Aorta (tissue), 5 donors: ENCODE measurements around the gene CCBE1. TPM values are rescaled to one million over a fixed set of nuclear protein-coding genes. Genes with fewer than 3 reads are reported as not detected.
"Not testable (repeated sequence)": the region's sequence is repeated elsewhere in the genome, so short reads cannot be mapped to it uniquely, and the experiment has no call there.

Experiments used
- ATAC-seq: fragments of 200-7000 bp; cut with Tn5 transposase; one replicate; pipeline ENCODE4 v1.9.1; 2022; ENCODE audit warnings: moderate library complexity; ENCODE audit not compliant: low FRiP score
- DNase-seq, 2 donors: peaks; one replicate each; pipeline ENCODE4 v3.0.0-alpha.2; 2020
- H3K27ac ChIP-seq, 2 donors: one replicate each; pipeline ENCODE4 v1.5.1; 2013; ENCODE audit warnings: low read length in 2 of 2, mild to moderate bottlenecking in 2 of 2, moderate library complexity in 2 of 2, control low read depth in 1 of 2, inconsistent platforms in 1 of 2, low read depth in 1 of 2
- H3K27me3 ChIP-seq, 2 donors: one replicate each; pipeline ENCODE4 v1.6.1; 2013; ENCODE audit warnings: control low read depth in 1 of 2, low read length in 1 of 2, mild to moderate bottlenecking in 1 of 2, moderate library complexity in 1 of 2; ENCODE audit not compliant: insufficient read depth in 2 of 2, control insufficient read depth in 1 of 2
- H3K36me3 ChIP-seq, 2 donors: one replicate each; pipeline ENCODE4 v1.6.1; 2013; ENCODE audit warnings: control low read depth in 1 of 2, low read length in 1 of 2, mild to moderate bottlenecking in 1 of 2; ENCODE audit not compliant: insufficient read depth in 2 of 2, control insufficient read depth in 1 of 2
- H3K4me1 ChIP-seq, 2 donors: one replicate each; pipeline ENCODE4 v1.6.1; 2013; ENCODE audit warnings: low read length in 2 of 2, control low read depth in 1 of 2, mild to moderate bottlenecking in 1 of 2, moderate library complexity in 1 of 2; ENCODE audit not compliant: insufficient read depth in 2 of 2, control insufficient read depth in 1 of 2
- H3K4me3 ChIP-seq, 2 donors: one replicate each; pipeline ENCODE4 v1.5.1; 2013; ENCODE audit warnings: low read length in 2 of 2, control low read depth in 1 of 2, mild to moderate bottlenecking in 1 of 2
- H3K9me3 ChIP-seq: one replicate; pipeline ENCODE4 v1.6.1; 2013; ENCODE audit warnings: mild to moderate bottlenecking, low read length; ENCODE audit not compliant: control insufficient read depth
- WGBS, 2 donors: extraction: QIAGEN DNeasy Blood & Tissue Kit; methylation state at CpG; one replicate each; pipeline ENCODE4 v1.1.7; 2013; 5-methylcytosine and 5-hydroxymethylcytosine counted together
- intact Hi-C, 2 donors: fragments of 100-400 bp; cut with DNase I; formaldehyde crosslinking; loops; one replicate each; pipeline versions ENCODE4 v1.14.2 to v1.15.0; 2022
- polyA plus RNA-seq, 2 donors: library from polyadenylated mRNA; stranded (reverse); fragments of 200-250 nt; gene quantifications; one replicate each; pipeline ENCODE4 v1.2.3, GENCODE V29; 2013
- total RNA-seq, 2 donors: library from RNA; stranded (reverse); fragmentation: NEBNext Ultra II Directional; extraction: Animal tissue kit (Norgen Biotek cat#: 25700); gene quantifications; one replicate each; pipeline ENCODE4 v1.2.1, GENCODE V29; 2021
- donor health status: healthy with polysubstance abuse.
- donor health status: Bipolar disorder and iron deficiency.
- donor health status: DM: no; HTN: no; CAD: no.
- donor health status: DM: no; HTN: no; CAD: no.
- donor health status: DM: yes; HTN: yes; CAD: no.

CCBE1 gene
- total and polyA plus RNA-seq, 4 donors: 0.36 to 0.61 TPM; not detected in 2

GRCh38 chr18:59669872-59670657 lies 27.2 kb downstream of the CCBE1 start:
- H3K27ac ChIP-seq: no peak overlapping the region
- no peak for DNase-seq
- H3K9me3 ChIP-seq: no peaks in the 10 kb centered on the region
- intact Hi-C loops: no loop called here
- no peaks in the 10 kb centered on the region for H3K4me1 ChIP-seq
- H3K36me3 ChIP-seq: no peaks in the 10 kb centered on the region
- 75% methylated on average over 6 of the region's 6 CpGs for WGBS, 2 donors
- H3K27me3 ChIP-seq: no peaks in the 10 kb centered on the region
- no peak for ATAC-seq
- H3K4me3 ChIP-seq: no peak overlapping the region

GRCh38 chr18:59667488-59667887 lies 29.7 kb downstream of the CCBE1 start:
- no peak for DNase-seq
- Histone ChIP-seq H3K9me3 (no peaks in the 10 kb centered on the region), H3K36me3 (no peaks in the 10 kb centered on the region), H3K27me3 (no peaks in the 10 kb centered on the region), H3K4me1 (no peaks in the 10 kb centered on the region), H3K27ac (no peak overlapping the region), H3K4me3 (no peak overlapping the region)
- intact Hi-C loops: no loop called here
- ATAC-seq: no peak
- WGBS, 2 donors: 77 to 86% methylated on average over 4 of the region's 4 CpGs

GRCh38 chr18:59666007-59666402 lies 31.2 kb downstream of the CCBE1 start:
- ATAC-seq, H3K27ac ChIP-seq, H3K36me3 ChIP-seq, DNase-seq, H3K4me1 ChIP-seq, intact Hi-C loops, H3K27me3 ChIP-seq, H3K4me3 ChIP-seq, H3K9me3 ChIP-seq: not testable (repeated sequence)
- WGBS, 2 donors: 11 to 19% methylated on average over 9 of the region's 9 CpGs

GRCh38 chr18:59665057-59666006 lies 31.9 kb downstream of the CCBE1 start:
- ATAC-seq: no peak
- no peak overlapping the region for H3K27ac ChIP-seq
- no peak for DNase-seq
- H3K27me3 ChIP-seq: no peaks in the 10 kb centered on the region
- no peak overlapping the region for H3K4me3 ChIP-seq
- H3K9me3 ChIP-seq: no peaks in the 10 kb centered on the region
- H3K4me1 ChIP-seq: no peaks in the 10 kb centered on the region
- intact Hi-C loops: no loop called here
- 41 to 45% methylated on average over 12 of the region's 12 CpGs for WGBS, 2 donors
- no peaks in the 10 kb centered on the region for H3K36me3 ChIP-seq

- no peaks in the 10 kb centered on the region for H3K9me3 ChIP-seq
- H3K36me3 ChIP-seq: no peaks in the 10 kb centered on the region
- no peaks in the 10 kb centered on the region for H3K4me1 ChIP-seq
- DNase-seq (no peak), ATAC-seq (no peak)
- no peak overlapping the region for H3K27ac ChIP-seq
- no peaks in the 10 kb centered on the region for H3K27me3 ChIP-seq
- intact Hi-C loops: no loop called here
- no peak overlapping the region for H3K4me3 ChIP-seq
- 90 to 96% methylated on average over 3 of the region's 3 CpGs for WGBS, 2 donors
Measured at GRCh38 chr18:59664329-59664728, 32.9 kb downstream of the CCBE1 start.

GRCh38 chr18:59663096-59663495 lies 34.1 kb downstream of the CCBE1 start:
- H3K36me3 ChIP-seq: no peaks in the 10 kb centered on the region
- 99 to 100% methylated on average over 1 of the region's 1 CpG for WGBS, 2 donors
- no peaks in the 10 kb centered on the region for H3K4me1 ChIP-seq
- no peak overlapping the region for H3K27ac ChIP-seq
- intact Hi-C loops: no loop called here
- H3K4me3 ChIP-seq: no peak overlapping the region
- no peak for DNase-seq
- no peaks in the 10 kb centered on the region for H3K27me3 ChIP-seq
- ATAC-seq: no peak
- H3K9me3 ChIP-seq: no peaks in the 10 kb centered on the region

GRCh38 chr18:59661891-59662701 lies 35.1 kb downstream of the CCBE1 start:
- H3K36me3 ChIP-seq: no peaks in the 10 kb centered on the region
- intact Hi-C loops: no loop called here
- H3K27ac ChIP-seq: no peak overlapping the region
- DNase-seq: no peak
- 37 to 48% methylated on average over 2 of the region's 2 CpGs for WGBS, 2 donors
- H3K4me1 ChIP-seq: no peaks in the 10 kb centered on the region
- H3K27me3 ChIP-seq: no peaks in the 10 kb centered on the region
- H3K9me3 ChIP-seq: no peaks in the 10 kb centered on the region
- no peak for ATAC-seq
- H3K4me3 ChIP-seq: no peak overlapping the region
